GM10248 (cell line): ENCODE data around the gene SDCBP2.

ENCODE experiments used
- CTCF ChIA-PET: fragments of 300-600 bp; sonication (Branson Sonifier 250); formaldehyde crosslinking; extraction: SDS; loops from one replicate; lab custom pipeline; 2021; ENCODE audit warnings: antibody characterized with exemption; lab: Yijun Ruan, JAX
- POLR2A ChIA-PET: fragments of 350-650 bp; sonication (Branson Sonifier 250); formaldehyde crosslinking; extraction: SDS; loops from one replicate; lab custom pipeline; 2020; ENCODE audit warnings: antibody characterized with exemption; lab: Yijun Ruan, JAX
- DNase-seq: peaks from one replicate; pipeline ENCODE4 v3.0.0; 2012; ENCODE audit errors: extremely low spot score
- TF ChIP-seq, protein P1 (sequence below): IDR thresholded peaks from 2 replicates; pipeline ENCODE4 v1.5.1; 2012; ENCODE audit warnings: mild to moderate bottlenecking, low read depth; ENCODE audit errors: extremely low read depth, missing control alignments, control extremely low read depth

Gene SDCBP2

DNA sequence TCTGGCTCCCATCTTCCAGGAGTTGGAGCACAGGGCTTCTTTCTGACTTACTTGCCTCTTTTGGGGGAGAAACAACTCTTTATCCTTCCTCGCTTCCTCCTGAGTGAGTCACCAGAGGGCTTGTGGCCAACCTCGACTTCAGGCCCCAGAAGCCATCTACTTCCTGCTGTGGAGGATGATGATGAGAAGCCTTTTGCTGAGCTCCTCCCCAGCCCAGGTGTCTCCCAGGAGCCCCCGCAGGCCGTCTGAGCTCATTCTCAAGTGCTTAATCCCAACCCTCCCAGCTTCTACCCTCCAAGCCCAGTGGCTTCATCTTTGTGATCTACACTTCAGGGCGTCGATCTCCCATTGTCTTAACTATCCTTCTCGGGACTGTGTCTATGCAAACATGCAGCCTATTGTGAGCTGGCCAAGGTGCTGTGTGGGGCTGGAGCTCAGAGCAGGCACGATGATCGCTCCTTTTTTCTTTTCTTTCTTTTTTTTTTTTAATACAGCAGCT lies 27.9 kb downstream of the SDCBP2 start:
- ChIA-PET CTCF (interaction anchor here (1.4 kb wide), 1 partner anchor 12 kb away, joined by 4 read pairs; no protein-coding TSS in a partner anchor), POLR2A (no interaction called here)
- TF ChIP-seq, protein P1, sequence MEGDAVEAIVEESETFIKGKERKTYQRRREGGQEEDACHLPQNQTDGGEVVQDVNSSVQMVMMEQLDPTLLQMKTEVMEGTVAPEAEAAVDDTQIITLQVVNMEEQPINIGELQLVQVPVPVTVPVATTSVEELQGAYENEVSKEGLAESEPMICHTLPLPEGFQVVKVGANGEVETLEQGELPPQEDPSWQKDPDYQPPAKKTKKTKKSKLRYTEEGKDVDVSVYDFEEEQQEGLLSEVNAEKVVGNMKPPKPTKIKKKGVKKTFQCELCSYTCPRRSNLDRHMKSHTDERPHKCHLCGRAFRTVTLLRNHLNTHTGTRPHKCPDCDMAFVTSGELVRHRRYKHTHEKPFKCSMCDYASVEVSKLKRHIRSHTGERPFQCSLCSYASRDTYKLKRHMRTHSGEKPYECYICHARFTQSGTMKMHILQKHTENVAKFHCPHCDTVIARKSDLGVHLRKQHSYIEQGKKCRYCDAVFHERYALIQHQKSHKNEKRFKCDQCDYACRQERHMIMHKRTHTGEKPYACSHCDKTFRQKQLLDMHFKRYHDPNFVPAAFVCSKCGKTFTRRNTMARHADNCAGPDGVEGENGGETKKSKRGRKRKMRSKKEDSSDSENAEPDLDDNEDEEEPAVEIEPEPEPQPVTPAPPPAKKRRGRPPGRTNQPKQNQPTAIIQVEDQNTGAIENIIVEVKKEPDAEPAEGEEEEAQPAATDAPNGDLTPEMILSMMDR = no peak
- no peak for DNase-seq

DNA sequence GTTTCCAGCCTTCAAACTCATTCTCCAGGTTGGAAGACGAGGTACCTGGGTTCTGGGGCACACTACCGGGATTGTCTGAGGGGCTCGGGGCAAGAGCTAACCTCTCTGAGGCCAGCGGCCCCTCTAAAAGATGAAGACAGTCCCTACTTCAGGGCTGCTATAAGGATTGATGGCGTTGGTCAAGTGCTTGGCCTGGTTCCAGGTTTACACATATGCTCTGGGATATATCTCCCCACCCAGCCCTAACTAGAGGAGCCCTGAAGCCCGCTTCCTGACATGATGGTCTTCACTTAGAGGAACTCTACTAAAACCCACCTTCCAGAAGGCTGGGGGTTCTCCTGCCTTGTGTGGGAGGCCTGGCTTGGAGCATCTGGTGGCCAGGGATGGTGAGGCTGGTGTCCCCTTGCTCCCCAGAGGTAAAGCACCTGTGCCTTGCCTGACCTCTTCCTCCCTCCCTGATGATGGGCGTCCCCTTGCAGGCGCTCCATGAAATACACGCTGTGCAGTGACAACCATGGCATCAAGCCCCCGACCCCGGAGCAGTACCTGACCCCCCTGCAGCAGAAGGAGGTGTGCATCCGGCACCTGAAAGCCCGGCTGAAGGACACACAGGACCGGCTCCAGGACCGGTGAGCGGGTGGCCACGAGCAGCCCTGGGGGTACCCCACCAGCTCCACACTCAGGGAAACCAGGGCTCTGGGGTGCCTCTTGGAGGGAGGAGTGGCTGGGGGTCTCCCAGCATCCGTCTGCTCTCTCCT lies 28.7 kb downstream of the SDCBP2 start:
- TF ChIP-seq, protein P1 = no peak
- ChIA-PET POLR2A (no interaction called here), CTCF (interaction anchor here (1.4 kb wide), 1 partner anchor 13 kb away, joined by 4 read pairs; no protein-coding TSS in a partner anchor)
- no peak for DNase-seq

DNA sequence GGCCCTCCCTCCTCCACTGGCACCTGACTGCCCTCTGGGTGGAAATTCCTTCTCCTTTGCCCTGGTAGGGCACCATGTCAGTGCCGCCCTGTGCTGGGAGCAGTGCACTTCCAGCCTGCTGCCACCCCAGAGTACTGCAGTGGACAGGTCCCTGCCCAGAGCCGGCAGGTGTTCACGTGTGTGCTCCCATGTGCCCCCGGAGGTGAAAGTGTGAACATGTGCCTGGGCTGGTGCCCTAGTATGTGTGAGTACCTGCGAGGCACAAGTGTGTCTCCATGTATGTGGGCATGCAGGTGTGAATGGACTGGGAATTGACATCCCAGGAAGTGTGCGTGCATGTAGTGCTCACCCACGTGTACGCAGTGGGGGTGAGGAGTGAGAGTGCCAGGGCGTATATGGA lies 29.4 kb downstream of the SDCBP2 start:
- ChIA-PET CTCF (interaction anchor here (1.0 kb wide), 1 partner anchor 18 kb away, joined by 3 read pairs; no protein-coding TSS in a partner anchor), POLR2A (no interaction called here)
- DNase-seq = peak; percentile 43
- TF ChIP-seq, protein P1 = no peak

DNA sequence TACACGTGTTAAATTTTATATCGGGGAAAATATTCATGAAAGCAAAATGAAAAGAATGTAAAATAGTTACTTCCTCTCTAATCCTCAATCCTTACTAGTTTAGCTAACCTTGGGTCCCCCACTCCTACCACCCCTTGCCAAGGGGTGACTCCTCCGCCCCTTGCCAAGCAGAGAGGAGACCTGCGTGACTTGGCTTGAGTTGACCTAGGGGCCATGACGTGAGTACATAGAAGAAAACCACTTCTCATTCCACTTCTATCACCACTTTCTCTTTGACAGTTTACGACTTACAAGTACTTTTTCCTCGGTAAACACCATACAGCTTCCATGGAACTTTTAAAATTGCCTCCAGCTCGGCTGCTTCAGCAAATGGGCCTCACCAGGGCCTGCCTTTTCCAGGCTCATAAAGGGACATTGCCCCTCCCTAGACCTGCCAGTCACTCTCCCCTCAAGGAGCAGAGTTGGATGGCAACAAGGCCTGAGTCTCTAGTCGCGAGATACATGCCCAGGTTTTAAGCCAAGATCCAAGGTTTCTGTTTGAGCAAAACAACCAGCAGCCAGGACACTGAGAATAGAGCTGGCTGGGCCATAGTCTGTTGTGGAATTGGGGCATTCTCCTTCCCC lies 29.9 kb downstream of the SDCBP2 start:
- no peak for DNase-seq
- ChIA-PET CTCF (interaction anchor here (1.0 to 1.5 kb wide), 4 partner anchors 9 to 27 kb away, joined by 3 read pairs; no protein-coding TSS in a partner anchor), POLR2A (no interaction called here)
- TF ChIP-seq, protein P1 = no peak

DNA sequence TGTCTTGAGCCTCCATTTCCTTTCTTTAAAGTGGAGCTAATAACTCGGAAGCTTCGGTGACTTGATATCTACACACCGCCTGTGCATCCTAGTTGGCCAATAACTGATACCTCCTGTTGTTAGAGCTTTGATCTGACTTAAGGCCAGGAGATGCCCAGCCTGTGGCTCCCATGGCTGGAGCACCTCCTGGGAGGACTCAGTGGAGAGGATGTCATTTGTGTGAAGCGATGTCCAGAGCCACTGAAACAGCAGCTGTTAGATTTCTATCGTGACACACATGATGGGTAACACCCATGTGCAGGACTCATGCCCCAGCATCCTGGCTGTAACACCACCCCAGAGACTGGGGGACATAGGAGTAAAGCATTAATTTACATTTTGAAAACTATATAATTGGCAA lies 30.8 kb downstream of the SDCBP2 start:
- ChIA-PET CTCF (interaction anchor here (1.3 to 1.5 kb wide), 3 partner anchors 10 to 28 kb away, joined by 3 read pairs; no protein-coding TSS in a partner anchor), POLR2A (no interaction called here)
- TF ChIP-seq, protein P1 = no peak
- DNase-seq = no peak

DNA sequence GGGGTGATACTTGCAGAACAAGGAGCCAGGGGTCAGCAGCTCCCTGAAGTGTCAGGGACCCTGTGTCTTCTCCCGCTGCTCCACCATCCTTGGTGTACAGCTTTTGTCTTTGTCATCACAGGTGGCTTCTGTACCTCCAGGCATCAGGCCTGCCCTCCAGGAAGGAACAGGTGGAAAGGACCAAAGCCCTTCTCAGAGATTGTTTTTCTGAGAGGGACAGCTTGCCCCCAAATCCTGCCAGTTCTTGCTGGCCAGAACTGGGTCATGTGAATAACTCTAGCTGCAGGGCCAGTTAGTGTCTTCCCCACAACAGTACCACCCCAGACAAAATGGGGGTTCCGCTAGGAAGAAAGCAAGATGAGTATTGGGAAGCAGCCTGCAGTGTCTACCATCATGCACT lies 31.5 kb downstream of the SDCBP2 start:
- TF ChIP-seq, protein P1 = no peak
- ChIA-PET CTCF (interaction anchor here (1.3 to 1.5 kb wide), 2 partner anchors 11 to 28 kb away, joined by 3 read pairs; no protein-coding TSS in a partner anchor), POLR2A (no interaction called here)
- no peak for DNase-seq
